K562 (cell line): Measurements from ENCODE around the gene GLIPR1. TPM values are rescaled to one million over a fixed set of nuclear protein-coding genes. Genes with fewer than 3 reads are reported as not detected.

Experiments used
- POLR2A ChIP-seq: fragments of 450-650 bp; conservative IDR thresholded peaks from 2 replicates; pipeline ENCODE4 v1.6.1; 2016
- ZFPM2 ChIP-seq: fragments of 250-450 bp; sonication (Bioruptor Pico); IDR thresholded peaks from 2 replicates; pipeline ENCODE4 v1.5.1; 2022; ENCODE audit warnings: mild to moderate bottlenecking
- ZNF12 ChIP-seq: sonication (generic); formaldehyde crosslinking; IDR thresholded peaks from 2 replicates; pipeline ENCODE4 v1.4.0; 2020; ENCODE audit warnings: mild to moderate bottlenecking, missing genetic modification reagents
- polyA plus RNA-seq, 8 experiments: library from polyadenylated mRNA; depleted of rRNA in 4 of 8; stranded (reverse) in 5 of 8; unstranded in 3 of 8; fragments of >200 nt; fragmentation: Nextera tagmentation in 2 of 8; fragmentation: Illumina TruSeq in 1 of 8; extraction: Ambion mirVana in 2 of 8; extraction: Trizol in 1 of 8; gene quantifications; 2 replicates each; pipeline versions ENCODE4 v1.2.1 to v1.2.3, GENCODE V29; 2011 to 2014; ENCODE audit warnings: inconsistent platforms in 1 of 8, missing spikeins in 1 of 8
- total RNA-seq, 7 experiments: library from RNA; depleted of rRNA in 6 of 7; stranded (reverse); fragments of >200 nt in 6 of 7; fragmentation: Illumina TruSeq in 2 of 7; extraction: Trizol in 2 of 7; gene quantifications; 2 replicates each; pipeline versions ENCODE4 v1.2.1 to v1.2.3, GENCODE V29; 2011 to 2021; ENCODE audit warnings: low replicate concordance in 1 of 7
- TF ChIP-seq, protein P1 (sequence below), 2 experiments: fragments of 450-650 bp; IDR thresholded peaks; 2 replicates each; pipeline ENCODE4 v1.6.1; 2016; ENCODE audit warnings: mild to moderate bottlenecking in 2 of 2, borderline replicate concordance in 1 of 2, low read depth in 1 of 2, moderate library complexity in 1 of 2
- TF ChIP-seq, protein P2 (sequence below): fragments of 450-650 bp; IDR thresholded peaks from one replicate; pipeline ENCODE4 v1.6.1; 2018; ENCODE audit warnings: mild to moderate bottlenecking, moderate library complexity; ENCODE audit not compliant: partially characterized antibody
- TF ChIP-seq, protein P3 (sequence below): sonication (generic); formaldehyde crosslinking; IDR thresholded peaks from 2 replicates; pipeline ENCODE4 v1.9.0; 2022; ENCODE audit warnings: mild to moderate bottlenecking, missing genetic modification reagents
- TF ChIP-seq, protein P4 (sequence below), 2 experiments: fragments of 250-450 bp in 1 of 2; fragments of 450-650 bp in 1 of 2; sonication (Bioruptor Pico) in 1 of 2; IDR thresholded peaks; 2 replicates each; pipeline versions ENCODE4 v1.6.1 to v1.8.0; 2016 to 2021; ENCODE audit warnings: mild to moderate bottlenecking in 2 of 2, moderate library complexity in 2 of 2, missing compliant biosample characterization in 1 of 2, missing genetic modification characterization in 1 of 2
- TF ChIP-seq, protein P5 (sequence below), 2 experiments: IDR thresholded peaks in 1 of 2; conservative IDR thresholded peaks in 1 of 2; 2 replicates each; pipeline ENCODE4 v1.6.1; 2016; ENCODE audit warnings: low read depth in 2 of 2, mild to moderate bottlenecking in 1 of 2, missing compliant biosample characterization in 1 of 2, missing genetic modification characterization in 1 of 2, moderate library complexity in 1 of 2

The GLIPR1 gene
- total and polyA plus RNA-seq, 9 of the 15 experiments (the other 6 are each of a cell fraction or from before 2014, with no cell fraction given) = 0.26 to 2.1 (median 1.2) TPM

DNA sequence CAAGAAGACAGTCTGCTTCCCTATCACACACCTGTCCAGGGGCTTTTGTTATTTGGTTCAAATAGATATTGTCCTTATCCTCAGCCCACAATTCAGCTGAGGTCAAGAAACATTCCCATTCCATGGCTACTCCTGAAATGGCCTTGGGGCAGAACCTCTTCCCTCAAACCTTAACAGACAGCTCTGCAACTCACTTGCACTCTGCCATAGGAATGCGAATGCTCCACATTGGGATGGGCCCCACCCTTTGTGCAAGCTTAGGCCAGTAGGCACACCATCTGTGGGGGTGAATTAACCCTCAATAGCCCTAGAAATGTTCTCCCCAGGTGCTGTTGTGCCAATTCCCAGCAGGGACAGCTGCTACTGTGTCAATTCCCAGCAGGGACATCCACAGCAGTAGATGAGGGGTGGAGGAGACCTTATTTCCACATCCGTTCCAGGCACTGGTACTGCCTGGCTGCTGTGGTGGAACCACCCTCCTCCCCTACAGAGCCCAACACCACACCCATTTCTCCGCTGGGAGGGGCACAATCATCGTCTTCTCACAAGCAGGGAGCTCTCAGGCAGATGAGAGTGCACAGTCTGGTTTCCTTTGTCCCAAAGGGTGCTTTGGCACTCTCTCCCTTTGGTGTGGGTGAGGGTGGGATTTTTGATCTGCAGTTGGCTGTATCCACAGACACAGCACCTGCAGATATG lies 42.3 kb upstream of the GLIPR1 start (continued):
- TF ChIP-seq, protein P1, sequence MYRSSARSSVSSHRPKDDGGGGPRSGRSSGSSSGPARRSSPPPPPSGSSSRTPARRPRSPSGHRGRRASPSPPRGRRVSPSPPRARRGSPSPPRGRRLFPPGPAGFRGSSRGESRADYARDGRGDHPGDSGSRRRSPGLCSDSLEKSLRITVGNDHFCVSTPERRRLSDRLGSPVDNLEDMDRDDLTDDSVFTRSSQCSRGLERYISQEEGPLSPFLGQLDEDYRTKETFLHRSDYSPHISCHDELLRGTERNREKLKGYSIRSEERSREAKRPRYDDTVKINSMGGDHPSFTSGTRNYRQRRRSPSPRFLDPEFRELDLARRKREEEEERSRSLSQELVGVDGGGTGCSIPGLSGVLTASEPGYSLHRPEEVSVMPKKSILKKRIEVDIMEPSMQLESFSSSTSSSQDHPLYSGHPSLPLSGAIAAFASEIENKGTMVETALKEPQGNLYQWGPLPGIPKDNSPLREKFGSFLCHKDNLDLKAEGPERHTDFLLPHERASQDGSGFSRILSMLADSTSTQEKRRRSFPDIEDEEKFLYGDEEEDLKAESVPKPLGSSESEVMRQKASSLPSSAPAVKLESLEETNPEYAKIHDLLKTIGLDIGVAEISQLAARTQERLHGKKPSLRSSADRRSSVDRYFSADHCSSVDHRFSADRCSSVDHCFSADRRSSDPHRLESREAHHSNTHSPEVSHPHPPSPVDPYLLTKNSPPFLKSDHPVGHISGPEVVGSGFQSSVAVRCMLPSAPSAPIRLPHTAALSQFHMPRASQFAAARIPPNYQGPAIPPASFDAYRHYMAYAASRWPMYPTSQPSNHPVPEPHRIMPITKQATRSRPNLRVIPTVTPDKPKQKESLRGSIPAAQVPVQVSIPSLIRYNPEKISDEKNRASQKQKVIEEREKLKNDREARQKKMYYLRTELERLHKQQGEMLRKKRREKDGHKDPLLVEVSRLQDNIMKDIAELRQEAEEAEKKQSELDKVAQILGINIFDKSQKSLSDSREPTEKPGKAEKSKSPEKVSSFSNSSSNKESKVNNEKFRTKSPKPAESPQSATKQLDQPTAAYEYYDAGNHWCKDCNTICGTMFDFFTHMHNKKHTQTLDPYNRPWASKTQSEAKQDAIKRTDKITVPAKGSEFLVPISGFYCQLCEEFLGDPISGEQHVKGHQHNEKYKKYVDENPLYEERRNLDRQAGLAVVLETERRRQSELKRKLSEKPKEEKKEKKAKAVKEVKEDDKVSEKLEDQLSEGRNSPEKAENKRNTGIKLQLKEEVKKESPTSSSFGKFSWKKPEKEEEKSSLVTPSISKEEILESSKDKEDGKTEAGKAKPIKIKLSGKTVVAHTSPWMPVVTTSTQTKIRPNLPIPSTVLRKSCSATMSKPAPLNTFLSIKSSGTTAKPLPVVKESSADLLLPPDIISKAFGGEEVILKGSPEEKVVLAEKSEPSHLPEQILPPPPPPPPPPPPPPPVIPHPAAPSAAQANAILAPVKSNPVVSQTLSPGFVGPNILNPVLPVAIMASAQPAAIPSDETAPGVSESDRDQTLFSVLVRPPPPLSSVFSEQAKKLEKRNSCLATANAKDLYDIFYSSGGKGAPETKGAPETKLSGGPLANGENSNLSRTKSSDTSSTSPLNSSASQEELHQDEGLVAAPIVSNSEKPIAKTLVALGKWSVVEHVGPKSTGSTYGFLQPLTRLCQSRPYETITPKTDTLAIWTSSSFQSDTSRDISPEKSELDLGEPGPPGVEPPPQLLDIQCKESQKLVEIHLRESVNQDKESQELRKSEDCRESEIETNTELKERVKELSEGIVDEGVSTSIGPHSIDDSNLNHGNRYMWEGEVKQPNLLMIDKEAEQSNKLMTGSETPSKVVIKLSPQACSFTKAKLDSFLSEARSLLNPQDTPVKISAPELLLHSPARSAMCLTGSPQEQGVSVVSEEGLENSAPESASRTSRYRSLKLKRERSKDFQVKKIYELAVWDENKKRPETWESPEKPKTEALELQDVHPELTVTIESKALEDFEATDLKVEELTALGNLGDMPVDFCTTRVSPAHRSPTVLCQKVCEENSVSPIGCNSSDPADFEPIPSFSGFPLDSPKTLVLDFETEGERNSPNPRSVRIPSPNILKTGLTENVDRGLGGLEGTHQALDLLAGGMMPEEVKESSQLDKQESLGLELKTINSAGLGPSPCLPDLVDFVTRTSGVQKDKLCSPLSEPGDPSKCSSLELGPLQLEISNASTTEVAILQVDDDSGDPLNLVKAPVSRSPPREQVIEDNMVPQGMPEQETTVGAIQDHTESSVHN (IDR thresholded peaks at IDR 0.05; ENCODE audit: borderline replicate concordance in 1 of 2, low read depth in 1 of 2) = no peak
- TF ChIP-seq POLR2A (no peak), ZNF12 (CRISPR knock-in tag) (no peak), ZFPM2 (CRISPR knock-in tag) (no peak)
- TF ChIP-seq, protein P2, sequence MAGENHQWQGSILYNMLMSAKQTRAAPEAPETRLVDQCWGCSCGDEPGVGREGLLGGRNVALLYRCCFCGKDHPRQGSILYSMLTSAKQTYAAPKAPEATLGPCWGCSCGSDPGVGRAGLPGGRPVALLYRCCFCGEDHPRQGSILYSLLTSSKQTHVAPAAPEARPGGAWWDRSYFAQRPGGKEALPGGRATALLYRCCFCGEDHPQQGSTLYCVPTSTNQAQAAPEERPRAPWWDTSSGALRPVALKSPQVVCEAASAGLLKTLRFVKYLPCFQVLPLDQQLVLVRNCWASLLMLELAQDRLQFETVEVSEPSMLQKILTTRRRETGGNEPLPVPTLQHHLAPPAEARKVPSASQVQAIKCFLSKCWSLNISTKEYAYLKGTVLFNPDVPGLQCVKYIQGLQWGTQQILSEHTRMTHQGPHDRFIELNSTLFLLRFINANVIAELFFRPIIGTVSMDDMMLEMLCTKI = no peak
- TF ChIP-seq, protein P3, sequence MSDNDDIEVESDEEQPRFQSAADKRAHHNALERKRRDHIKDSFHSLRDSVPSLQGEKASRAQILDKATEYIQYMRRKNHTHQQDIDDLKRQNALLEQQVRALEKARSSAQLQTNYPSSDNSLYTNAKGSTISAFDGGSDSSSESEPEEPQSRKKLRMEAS (CRISPR knock-in tag) = no peak
- TF ChIP-seq, protein P4, sequence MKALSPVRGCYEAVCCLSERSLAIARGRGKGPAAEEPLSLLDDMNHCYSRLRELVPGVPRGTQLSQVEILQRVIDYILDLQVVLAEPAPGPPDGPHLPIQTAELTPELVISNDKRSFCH (CRISPR knock-in tag; IDR thresholded peaks at IDR 0.05) = no peak
- TF ChIP-seq, protein P4 (tag; IDR thresholded peaks at IDR 0.05) = no peak
- TF ChIP-seq, protein P5, sequence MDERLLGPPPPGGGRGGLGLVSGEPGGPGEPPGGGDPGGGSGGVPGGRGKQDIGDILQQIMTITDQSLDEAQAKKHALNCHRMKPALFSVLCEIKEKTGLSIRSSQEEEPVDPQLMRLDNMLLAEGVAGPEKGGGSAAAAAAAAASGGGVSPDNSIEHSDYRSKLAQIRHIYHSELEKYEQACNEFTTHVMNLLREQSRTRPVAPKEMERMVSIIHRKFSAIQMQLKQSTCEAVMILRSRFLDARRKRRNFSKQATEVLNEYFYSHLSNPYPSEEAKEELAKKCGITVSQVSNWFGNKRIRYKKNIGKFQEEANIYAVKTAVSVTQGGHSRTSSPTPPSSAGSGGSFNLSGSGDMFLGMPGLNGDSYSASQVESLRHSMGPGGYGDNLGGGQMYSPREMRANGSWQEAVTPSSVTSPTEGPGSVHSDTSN (CRISPR knock-in tag; IDR thresholded peaks at IDR 0.05; ENCODE audit: low read depth) = no peak
- TF ChIP-seq, protein P5 (tag; conservative IDR thresholded peaks at IDR 0.05; ENCODE audit: low read depth) = no peak
